LNCaP clone FGC (cell line): ENCODE data around the gene ARL8B.
"Not testable (repeated sequence)": the region's sequence is repeated elsewhere in the genome, so short reads cannot be mapped to it uniquely, and the experiment has no call there.

Experiments used
- DNase-seq: peaks from one replicate; pipeline ENCODE4 v3.0.0-alpha.2; 2011; ENCODE audit warnings: low read depth
- H3K4me3 ChIP-seq: 2 replicates; pipeline ENCODE4 v1.5.1; 2011; ENCODE audit warnings: mild to moderate bottlenecking, low read depth, low read length, control low read depth
- CTCF ChIP-seq: IDR thresholded peaks from 2 replicates; pipeline ENCODE4 v1.5.1; 2012; ENCODE audit warnings: mild to moderate bottlenecking; ENCODE audit not compliant: control insufficient read depth, insufficient read depth; ENCODE audit errors: extremely low read depth

Gene ARL8B

GRCh38 chr3:5168110-5168509, 46.0 kb downstream of the ARL8B start:
- TF ChIP-seq CTCF = no peak
- H3K4me3 ChIP-seq = no peak overlapping the region
- no peak for DNase-seq

GRCh38 chr3:5169807-5170206, 47.7 kb downstream of the ARL8B start:
- H3K4me3 ChIP-seq = no peak overlapping the region
- TF ChIP-seq CTCF = no peak

GRCh38 chr3:5170975-5171374, 48.9 kb downstream of the ARL8B start:
- no peak for DNase-seq
- H3K4me3 ChIP-seq = no peak overlapping the region
- no peak for TF ChIP-seq CTCF

More at GRCh38 chr3:5169807-5170206, 47.7 kb downstream of the ARL8B start:
- no peak for DNase-seq

- no peak for DNase-seq
- no peak for TF ChIP-seq CTCF
- no peak overlapping the region for H3K4me3 ChIP-seq
Measured at GRCh38 chr3:5172018-5172417, 49.9 kb downstream of the ARL8B start.

GRCh38 chr3:5179036-5179435, 56.9 kb downstream of the ARL8B start:
- DNase-seq, H3K4me3 ChIP-seq: not testable (repeated sequence)

- H3K4me3 ChIP-seq = no peak overlapping the region
- no peak for TF ChIP-seq CTCF
- DNase-seq = no peak
Measured at GRCh38 chr3:5181469-5182141, 59.5 kb downstream of the ARL8B start.

GRCh38 chr3:5183714-5184113, 61.6 kb downstream of the ARL8B start:
- not testable (repeated sequence) for DNase-seq, H3K4me3 ChIP-seq

GRCh38 chr3:5184499-5184898, 62.4 kb downstream of the ARL8B start:
- no peak for DNase-seq
- no peak for TF ChIP-seq CTCF
- H3K4me3 ChIP-seq = no peak overlapping the region
